DMS79 (cell line): ENCODE data around the gene MAG.

Source experiments
- DNase-seq: peaks from one replicate; lab custom pipeline; 2025; lab: John Stamatoyannopoulos, UW

The MAG gene

DNA sequence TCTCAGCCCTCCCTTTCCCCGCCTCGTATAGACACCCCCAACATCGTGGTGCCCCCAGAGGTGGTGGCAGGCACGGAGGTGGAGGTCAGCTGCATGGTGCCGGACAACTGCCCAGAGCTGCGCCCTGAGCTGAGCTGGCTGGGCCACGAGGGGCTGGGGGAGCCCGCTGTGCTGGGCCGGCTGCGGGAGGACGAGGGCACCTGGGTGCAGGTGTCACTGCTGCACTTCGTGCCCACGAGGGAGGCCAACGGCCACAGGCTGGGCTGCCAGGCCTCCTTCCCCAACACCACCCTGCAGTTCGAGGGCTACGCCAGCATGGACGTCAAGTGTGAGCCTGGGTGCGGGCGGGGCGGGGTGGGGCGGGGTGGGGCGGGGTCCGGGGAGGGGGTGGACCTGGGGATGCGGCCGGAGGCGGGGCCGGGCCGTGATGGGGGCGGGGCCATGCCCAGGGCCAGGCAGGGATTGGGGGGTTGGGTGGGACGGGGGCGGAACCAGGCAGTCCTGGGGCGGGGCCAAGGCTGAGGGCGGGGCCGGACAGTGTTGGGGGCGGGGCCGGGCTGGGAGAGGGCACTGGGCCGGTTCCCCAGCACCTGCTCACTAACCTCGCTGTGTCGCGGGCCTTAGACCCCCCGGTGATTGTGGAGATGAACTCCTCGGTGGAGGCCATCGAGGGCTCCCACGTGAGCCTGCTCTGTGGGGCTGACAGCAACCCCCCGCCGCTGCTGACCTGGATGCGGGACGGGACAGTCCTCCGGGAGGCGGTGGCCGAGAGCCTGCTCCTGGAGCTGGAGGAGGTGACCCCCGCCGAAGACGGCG lies 7.8 kb downstream of the MAG start:
- DNase-seq = no peak

DNA sequence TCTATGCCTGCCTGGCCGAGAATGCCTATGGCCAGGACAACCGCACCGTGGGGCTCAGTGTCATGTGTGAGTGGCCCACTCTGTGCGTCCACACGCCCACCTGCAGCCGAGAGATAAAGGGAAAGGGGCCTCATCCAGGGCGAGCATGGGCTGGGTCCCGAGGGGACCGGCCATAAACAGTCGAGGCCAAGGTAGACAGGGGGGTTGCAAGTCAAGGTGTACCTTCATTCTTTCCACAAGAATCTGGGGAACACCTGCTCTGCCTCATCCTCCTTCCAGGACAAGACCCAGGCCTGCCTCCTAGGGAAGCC lies 8.3 kb downstream of the MAG start:
- DNase-seq = no peak

GRCh38 chr19:35301961-35302360 lies 10.0 kb downstream of the MAG start:
- DNase-seq = no peak

GRCh38 chr19:35302446-35302845 lies 10.5 kb downstream of the MAG start:
- no peak for DNase-seq

DNA sequence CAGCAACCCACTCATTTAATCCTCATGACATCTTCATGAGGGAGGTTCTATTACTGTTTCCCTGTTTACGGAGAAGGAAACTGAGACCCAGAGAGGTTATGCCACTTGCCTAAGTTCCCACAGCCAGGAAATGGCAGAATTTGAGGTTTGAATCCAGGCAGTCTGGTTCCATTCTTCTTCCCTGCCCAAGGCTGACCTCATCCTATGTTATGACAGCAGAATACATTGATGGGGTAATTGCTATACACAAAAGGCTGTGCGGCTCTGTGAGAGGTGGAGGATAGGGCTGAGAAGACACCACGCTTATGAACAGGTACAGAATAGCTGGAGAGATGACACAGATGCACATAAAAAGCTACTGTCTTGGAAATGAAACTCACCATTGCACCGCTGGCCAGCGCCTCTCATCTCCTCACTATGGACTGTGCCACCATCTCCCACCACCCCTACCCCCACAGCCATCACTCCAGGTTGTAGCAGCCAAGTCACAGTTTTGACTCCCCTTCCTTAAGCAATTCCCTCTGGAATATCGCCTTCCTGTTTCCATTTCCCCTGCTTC lies 11.5 kb downstream of the MAG start:
- DNase-seq = no peak

GRCh38 chr19:35304036-35304435 lies 12.1 kb downstream of the MAG start:
- DNase-seq = no peak

DNA sequence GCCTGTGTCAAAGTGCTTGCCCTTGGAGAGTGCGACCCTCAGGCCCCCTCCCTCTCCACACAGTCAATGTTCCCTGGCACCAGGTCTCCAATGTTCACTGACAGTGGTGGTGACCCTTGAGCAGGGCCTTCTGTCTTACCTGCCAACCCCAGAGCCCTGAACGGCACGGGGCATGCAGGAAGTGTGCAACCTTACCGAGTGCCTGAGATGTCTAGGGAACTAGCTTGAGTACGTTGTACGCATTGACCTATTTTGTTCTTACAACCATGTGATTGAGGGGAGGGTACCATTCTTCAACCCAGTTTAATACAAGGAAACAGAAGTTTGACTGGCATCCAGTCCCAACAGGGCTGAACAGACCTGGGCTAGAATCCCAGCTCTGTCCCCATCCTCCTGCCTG lies 13.2 kb downstream of the MAG start:
- no peak for DNase-seq

GRCh38 chr19:35306473-35307246 lies 14.7 kb downstream of the MAG start:
- peak; percentile 5 for DNase-seq

- no peak for DNase-seq
Observed at GRCh38 chr19:35307931-35308330, 16.0 kb downstream of the MAG start.

- DNase-seq = no peak
Observed at GRCh38 chr19:35308910-35309309, 16.9 kb downstream of the MAG start.

DNA sequence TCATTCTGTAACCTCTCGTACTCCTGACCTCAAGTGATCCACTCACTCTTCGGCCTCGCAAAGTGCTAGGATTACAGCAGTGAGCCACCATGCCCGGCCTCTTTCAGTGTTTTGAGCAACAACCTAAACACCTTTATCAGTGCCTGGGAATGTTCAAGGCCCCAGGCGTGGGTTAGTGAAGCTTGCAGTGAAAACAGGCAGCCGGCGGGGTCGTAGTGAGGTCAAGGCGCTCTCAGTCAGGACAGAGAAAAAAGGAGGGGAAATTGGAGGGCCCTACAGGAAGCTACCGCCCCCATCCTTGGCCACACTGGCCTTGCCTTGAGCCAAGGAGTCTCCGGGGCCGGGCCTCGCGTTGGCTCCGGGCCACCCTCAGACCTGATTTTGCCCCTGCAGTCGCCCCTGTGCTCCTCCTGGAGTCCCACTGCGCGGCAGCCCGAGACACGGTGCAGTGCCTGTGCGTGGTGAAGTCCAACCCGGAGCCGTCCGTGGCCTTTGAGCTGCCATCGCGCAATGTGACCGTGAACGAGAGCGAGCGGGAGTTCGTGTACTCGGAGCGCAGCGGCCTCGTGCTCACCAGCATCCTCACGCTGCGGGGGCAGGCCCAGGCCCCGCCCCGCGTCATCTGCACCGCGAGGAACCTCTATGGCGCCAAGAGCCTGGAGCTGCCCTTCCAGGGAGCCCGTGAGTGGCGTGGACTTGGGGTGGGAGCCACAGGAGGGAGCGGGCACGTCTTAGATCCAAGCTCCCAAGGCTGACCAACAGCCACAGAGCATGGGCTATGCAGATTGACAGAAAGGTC lies 17.7 kb downstream of the MAG start:
- no peak for DNase-seq

DNA sequence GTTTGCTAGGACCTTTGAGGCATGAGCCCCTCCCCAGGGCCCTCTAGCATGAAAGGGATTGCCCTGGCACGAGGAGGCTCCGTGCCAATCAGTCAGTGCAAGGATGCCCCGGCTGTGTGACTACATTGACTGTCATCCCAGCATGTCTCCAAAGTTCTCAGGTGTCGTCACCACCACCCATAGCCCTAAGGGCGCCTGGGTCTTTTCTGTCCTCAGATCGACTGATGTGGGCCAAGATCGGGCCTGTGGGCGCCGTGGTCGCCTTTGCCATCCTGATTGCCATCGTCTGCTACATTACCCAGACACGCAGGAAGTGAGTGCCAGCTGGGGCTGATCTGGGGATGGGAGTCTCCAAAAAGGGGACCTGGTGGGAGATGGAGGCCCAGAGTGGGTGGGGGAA lies 18.4 kb downstream of the MAG start:
- DNase-seq = no peak

DNA sequence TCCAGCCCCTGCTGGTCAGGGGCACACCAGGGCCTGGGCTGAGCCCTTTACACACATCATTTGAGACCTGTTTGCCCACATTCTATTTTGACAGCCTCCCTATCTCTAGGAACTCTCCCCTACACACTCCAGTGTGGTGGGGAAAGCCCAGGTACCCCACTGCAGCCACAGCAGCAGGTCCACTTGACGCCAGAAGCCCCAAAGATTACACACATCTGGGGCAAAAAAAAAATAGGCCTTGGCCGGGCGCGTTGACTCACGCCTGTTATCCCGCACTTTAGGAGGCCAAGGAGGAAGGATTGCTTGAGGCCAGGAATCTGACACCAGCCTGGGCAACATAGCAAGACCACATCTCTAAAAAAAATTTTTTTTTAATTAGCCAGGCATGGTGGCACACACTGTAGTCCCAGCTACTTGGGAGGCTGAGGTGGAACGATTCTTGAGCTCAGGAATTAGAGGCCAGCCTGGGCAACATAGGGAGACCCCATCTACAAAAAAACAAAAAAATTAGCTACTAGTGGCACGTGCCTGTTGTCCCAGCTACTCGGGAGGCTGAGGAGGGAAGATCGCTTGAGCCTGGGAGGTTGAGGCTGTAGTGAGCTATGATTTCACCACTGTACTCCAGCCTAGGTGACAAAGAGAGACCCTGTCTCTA lies 19.0 kb downstream of the MAG start:
- DNase-seq = no peak

DNA sequence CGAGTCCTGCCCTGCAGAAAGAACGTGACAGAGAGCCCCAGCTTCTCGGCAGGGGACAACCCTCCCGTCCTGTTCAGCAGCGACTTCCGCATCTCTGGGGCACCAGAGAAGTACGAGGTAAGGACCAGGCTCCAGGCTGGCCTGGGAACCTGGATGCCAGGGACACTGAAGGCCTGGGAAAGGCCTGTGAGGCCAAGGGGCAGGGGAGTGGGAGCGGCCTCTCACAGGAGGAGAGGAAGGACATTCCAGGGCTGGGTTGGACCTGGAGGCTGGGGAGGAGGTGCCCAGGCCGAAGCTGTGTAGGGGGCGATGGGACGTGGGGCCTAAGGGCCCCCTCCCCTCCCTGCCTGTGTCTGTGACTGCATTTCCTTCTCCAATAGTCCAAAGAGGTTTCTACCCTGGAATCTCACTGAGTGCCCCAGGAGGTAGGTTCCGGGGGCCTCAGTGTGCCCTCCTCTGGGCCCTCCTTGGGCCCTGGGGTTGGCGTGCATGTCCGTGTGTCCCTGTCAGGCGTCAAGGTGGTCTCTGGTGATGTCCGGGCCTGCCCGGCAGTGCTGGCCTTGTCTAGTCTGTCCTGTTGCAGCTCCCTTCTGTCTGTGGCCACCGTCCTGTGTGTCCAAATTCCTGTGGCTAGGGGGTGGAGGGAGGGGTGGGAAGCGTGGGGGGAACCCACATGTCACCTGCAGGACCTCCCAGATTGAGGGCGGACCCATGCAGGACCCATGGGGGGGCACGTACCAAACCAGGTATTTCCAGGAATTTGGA lies 20.1 kb downstream of the MAG start:
- no peak for DNase-seq

- DNase-seq = no peak
Observed at GRCh38 chr19:35313587-35313986, 21.6 kb downstream of the MAG start.

GRCh38 chr19:35314031-35314430 lies 22.1 kb downstream of the MAG start:
- DNase-seq = no peak

DNA sequence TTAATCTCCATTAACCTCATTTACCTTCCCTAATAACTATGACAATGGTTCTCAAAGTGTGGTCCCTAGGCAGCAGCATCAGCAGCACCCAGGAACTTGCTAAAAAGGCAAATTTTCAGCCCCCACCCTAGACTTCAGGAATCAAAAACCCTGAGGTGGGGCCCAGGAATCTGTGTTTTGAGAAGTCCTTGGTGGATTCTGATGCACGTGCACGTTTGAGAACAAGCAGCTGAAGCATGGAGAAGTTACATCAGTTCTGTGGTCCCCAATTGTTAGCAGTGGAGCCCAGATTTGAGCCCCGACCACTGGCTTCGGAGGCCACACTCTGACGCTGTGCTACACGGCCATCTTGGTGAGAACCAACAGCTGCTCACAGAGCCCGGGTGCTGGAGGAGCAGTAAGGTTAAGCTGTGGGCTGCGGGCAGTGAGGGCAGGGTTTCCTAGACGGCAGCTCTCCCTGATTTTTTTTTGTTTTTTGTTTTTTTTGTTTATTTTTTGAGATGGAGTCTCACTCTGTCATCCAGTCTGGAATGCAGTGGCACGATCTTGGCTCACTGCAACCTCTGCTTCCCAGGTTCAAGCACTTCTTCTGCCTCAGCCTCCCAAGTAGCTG lies 23.0 kb downstream of the MAG start:
- no peak for DNase-seq

DNA sequence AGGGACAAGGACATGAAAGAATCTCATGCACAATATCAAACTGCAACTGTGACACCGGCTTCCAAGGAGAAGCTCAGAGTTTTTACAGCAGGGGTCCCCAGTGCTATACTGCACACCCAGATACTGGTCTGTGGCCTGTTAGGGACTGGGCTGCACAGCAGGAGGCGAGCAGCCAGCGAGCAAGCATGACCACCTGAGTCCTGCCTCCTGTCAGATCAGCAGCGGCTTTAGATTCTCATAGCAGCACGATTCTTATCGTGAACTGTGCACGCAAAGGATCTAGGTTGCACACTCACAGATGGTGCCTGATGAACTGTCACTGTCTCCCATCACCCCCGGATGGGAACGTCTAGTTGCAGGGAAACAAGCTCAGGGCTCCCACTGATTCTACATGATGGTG lies 23.9 kb downstream of the MAG start:
- no peak for DNase-seq

- DNase-seq = peak; percentile 81
Observed at GRCh38 chr19:35316560-35316959, 24.6 kb downstream of the MAG start.

GRCh38 chr19:35317464-35318043 lies 25.6 kb downstream of the MAG start:
- no peak for DNase-seq
